Neural cell (in vitro differentiated cells): Measurements from ENCODE around the gene MLLT10.

Experiments used
- CTCF ChIP-seq: fragments of 450-650 bp; IDR thresholded peaks from 2 replicates; pipeline ENCODE4 v1.5.1; 2014; ENCODE audit warnings: antibody characterized with exemption, mild to moderate bottlenecking, moderate library complexity; ENCODE audit not compliant: poor library complexity, severe bottlenecking
- EZH2 ChIP-seq: fragments of 200-600, 300-800 bp; shearing (Covaris generic), sonication (generic); IDR thresholded peaks from 2 replicates; pipeline ENCODE4 v1.6.1; 2014; ENCODE audit warnings: antibody characterized with exemption, low read length, borderline replicate concordance, mild to moderate bottlenecking; ENCODE audit not compliant: insufficient read depth, poor library complexity, severe bottlenecking
- POLR2AphosphoS5 ChIP-seq: IDR thresholded peaks from 2 replicates; pipeline ENCODE4 v1.6.1; 2012
- RAD21 ChIP-seq: fragments of 450-650 bp; conservative IDR thresholded peaks from 2 replicates; pipeline ENCODE4 v1.6.1; 2014; ENCODE audit warnings: antibody characterized with exemption, mild to moderate bottlenecking, moderate library complexity
- REST ChIP-seq: IDR thresholded peaks from 2 replicates; pipeline ENCODE4 v1.6.1; 2012; ENCODE audit warnings: borderline replicate concordance
- TAF1 ChIP-seq: IDR thresholded peaks from 2 replicates; pipeline ENCODE4 v1.6.1; 2012; ENCODE audit warnings: low read depth

- TF ChIP-seq POLR2AphosphoS5 (no peak), CTCF (no peak), TAF1 (no peak), REST (no peak), EZH2 (no peak), RAD21 (no peak)
Observed at GRCh38 chr10:21628023-21628422, 94.0 kb downstream of the MLLT10 start.
